ENCODE results near the gene EPHB2.

The EPHB2 gene

DNA sequence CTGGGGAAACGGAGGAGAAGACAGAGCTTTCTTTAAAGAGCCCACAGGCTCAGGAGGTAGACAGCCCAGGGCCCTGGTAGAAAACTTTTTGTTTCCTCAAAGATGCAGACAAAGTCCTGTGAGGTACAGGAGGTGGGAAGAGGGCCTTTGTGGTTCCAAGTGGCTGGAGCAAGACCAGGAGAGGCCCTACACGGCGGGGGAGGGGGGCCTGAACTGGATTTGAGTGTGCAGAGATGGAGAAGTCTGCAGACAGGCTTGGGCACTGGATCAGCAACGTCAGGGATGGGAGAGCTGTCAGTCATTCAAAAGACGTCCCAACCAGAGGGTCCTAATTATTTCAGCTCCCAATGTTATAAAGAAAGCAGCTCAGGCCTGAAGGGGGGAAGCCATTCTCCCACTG, 126.2 kb downstream of the EPHB2 start:
- H3K9ac ChIP-seq (ENCODE audit: low read depth, low read length, poor library complexity, severe bottlenecking), result no peak overlapping the region
- H3K9me3 ChIP-seq (ENCODE audit: insufficient read depth, low read depth, low read length), result no peaks in the 10 kb centered on the region
- H3K79me2 ChIP-seq (ENCODE audit: insufficient read depth, low read length), result no peaks in the 10 kb centered on the region
- H3K36me3 ChIP-seq (ENCODE audit: insufficient read depth, low read length), result no peaks in the 10 kb centered on the region
- H3K4me1 ChIP-seq (ENCODE audit: insufficient read depth, low read length, poor library complexity, severe bottlenecking), result no peaks in the 10 kb centered on the region
- TF ChIP-seq EZH2phosphoT487 (IDR thresholded peaks at IDR 0.05; ENCODE audit: borderline replicate concordance), result no peak
- TF ChIP-seq, protein P1, sequence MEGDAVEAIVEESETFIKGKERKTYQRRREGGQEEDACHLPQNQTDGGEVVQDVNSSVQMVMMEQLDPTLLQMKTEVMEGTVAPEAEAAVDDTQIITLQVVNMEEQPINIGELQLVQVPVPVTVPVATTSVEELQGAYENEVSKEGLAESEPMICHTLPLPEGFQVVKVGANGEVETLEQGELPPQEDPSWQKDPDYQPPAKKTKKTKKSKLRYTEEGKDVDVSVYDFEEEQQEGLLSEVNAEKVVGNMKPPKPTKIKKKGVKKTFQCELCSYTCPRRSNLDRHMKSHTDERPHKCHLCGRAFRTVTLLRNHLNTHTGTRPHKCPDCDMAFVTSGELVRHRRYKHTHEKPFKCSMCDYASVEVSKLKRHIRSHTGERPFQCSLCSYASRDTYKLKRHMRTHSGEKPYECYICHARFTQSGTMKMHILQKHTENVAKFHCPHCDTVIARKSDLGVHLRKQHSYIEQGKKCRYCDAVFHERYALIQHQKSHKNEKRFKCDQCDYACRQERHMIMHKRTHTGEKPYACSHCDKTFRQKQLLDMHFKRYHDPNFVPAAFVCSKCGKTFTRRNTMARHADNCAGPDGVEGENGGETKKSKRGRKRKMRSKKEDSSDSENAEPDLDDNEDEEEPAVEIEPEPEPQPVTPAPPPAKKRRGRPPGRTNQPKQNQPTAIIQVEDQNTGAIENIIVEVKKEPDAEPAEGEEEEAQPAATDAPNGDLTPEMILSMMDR (conservative IDR thresholded peaks at IDR 0.05; ENCODE audit: low read length), result no peak
- no peak overlapping the region for H2AFZ ChIP-seq (ENCODE audit: low read length)
- H3K4me3 ChIP-seq (ENCODE audit: low read length, poor library complexity, severe bottlenecking), result no peak overlapping the region
- H4K20me1 ChIP-seq (ENCODE audit: insufficient read depth, low read length, poor library complexity, severe bottlenecking), result no peaks in the 10 kb centered on the region
- H3K9me2 ChIP-seq (replicated peaks; ENCODE audit: low read depth, low read length), result no peaks in the 10 kb centered on the region
- H3K4me2 ChIP-seq (ENCODE audit: low read depth, low read length, poor library complexity, severe bottlenecking), result no peak overlapping the region
- no peaks in the 10 kb centered on the region for H3K27me3 ChIP-seq (ENCODE audit: insufficient read depth, low read length, poor library complexity, severe bottlenecking)
- no peaks in the 10 kb centered on the region for H3F3A ChIP-seq (ENCODE audit: low read depth)

DNA sequence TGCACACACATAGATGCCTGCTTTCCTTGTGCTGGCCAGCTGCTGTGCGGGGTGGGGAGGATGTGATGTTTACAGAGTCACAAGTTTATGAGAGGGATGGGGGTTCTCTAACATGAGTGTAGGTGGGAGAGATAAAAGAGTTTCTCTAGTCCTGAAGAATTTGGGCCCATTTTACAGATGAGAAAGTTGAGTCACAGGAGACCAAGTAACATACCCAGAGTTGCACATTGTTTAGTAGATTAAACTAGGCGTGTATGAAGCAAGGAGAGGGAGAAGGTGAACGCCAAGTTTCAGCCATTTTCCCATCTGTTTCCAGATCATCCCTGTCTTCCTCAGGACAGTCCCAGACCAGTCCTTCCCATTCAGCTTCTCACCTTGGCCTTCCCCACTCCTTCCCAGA, 126.7 kb downstream of the EPHB2 start:
- Histone ChIP-seq H3K4me3 (ENCODE audit: low read length, poor library complexity, severe bottlenecking) (no peak overlapping the region), H3K36me3 (ENCODE audit: insufficient read depth, low read length) (no peaks in the 10 kb centered on the region), H3K27me3 (ENCODE audit: insufficient read depth, low read length, poor library complexity, severe bottlenecking) (no peaks in the 10 kb centered on the region), H3K9ac (ENCODE audit: low read depth, low read length, poor library complexity, severe bottlenecking) (no peak overlapping the region), H3F3A (ENCODE audit: low read depth) (no peaks in the 10 kb centered on the region), H4K20me1 (ENCODE audit: insufficient read depth, low read length, poor library complexity, severe bottlenecking) (no peaks in the 10 kb centered on the region), H3K79me2 (ENCODE audit: insufficient read depth, low read length) (no peaks in the 10 kb centered on the region), H3K4me2 (ENCODE audit: low read depth, low read length, poor library complexity, severe bottlenecking) (no peak overlapping the region), H3K9me2 (replicated peaks; ENCODE audit: low read depth, low read length) (no peaks in the 10 kb centered on the region), H3K9me3 (ENCODE audit: insufficient read depth, low read depth, low read length) (no peaks in the 10 kb centered on the region), H2AFZ (ENCODE audit: low read length) (no peak overlapping the region), H3K4me1 (ENCODE audit: insufficient read depth, low read length, poor library complexity, severe bottlenecking) (no peaks in the 10 kb centered on the region)
- TF ChIP-seq EZH2phosphoT487 (IDR thresholded peaks at IDR 0.05; ENCODE audit: borderline replicate concordance), result no peak
- TF ChIP-seq, protein P1 (conservative IDR thresholded peaks at IDR 0.05; ENCODE audit: low read length), result no peak

DNA sequence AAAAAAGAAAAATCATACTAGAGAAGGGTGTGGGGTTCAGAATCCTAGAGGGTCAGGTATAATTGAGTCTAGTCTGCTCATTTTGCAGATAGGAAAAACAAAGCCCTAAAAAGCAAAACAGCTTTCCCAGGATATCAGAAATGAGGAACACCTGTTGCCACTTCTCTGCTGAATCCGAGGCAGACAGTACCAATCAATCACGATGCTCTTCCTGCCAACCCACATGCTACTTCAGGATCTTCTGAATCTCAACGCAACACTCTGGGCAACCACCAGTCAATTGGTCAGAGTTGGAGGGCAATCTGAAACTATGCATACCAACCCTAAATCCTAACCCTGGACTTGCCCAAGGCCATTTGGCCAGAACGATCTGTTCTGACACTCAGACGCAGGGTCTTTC, 128.3 kb downstream of the EPHB2 start:
- no peak overlapping the region for H3K9ac ChIP-seq (ENCODE audit: low read depth, low read length, poor library complexity, severe bottlenecking)
- H3K9me2 ChIP-seq (replicated peaks; ENCODE audit: low read depth, low read length), result no peaks in the 10 kb centered on the region
- H3K4me1 ChIP-seq (ENCODE audit: insufficient read depth, low read length, poor library complexity, severe bottlenecking), result no peaks in the 10 kb centered on the region
- H2AFZ ChIP-seq (ENCODE audit: low read length), result no peak overlapping the region
- no peak for TF ChIP-seq EZH2phosphoT487 (IDR thresholded peaks at IDR 0.05; ENCODE audit: borderline replicate concordance)
- TF ChIP-seq, protein P1 (conservative IDR thresholded peaks at IDR 0.05; ENCODE audit: low read length), result no peak
- no peaks in the 10 kb centered on the region for H3K27me3 ChIP-seq (ENCODE audit: insufficient read depth, low read length, poor library complexity, severe bottlenecking)
- no peaks in the 10 kb centered on the region for H3K9me3 ChIP-seq (ENCODE audit: insufficient read depth, low read depth, low read length)
- H4K20me1 ChIP-seq (ENCODE audit: insufficient read depth, low read length, poor library complexity, severe bottlenecking), result no peaks in the 10 kb centered on the region
- no peaks in the 10 kb centered on the region for H3K36me3 ChIP-seq (ENCODE audit: insufficient read depth, low read length)
- no peaks in the 10 kb centered on the region for H3K79me2 ChIP-seq (ENCODE audit: insufficient read depth, low read length)
- no peak overlapping the region for H3K4me2 ChIP-seq (ENCODE audit: low read depth, low read length, poor library complexity, severe bottlenecking)
- no peak overlapping the region for H3K4me3 ChIP-seq (ENCODE audit: low read length, poor library complexity, severe bottlenecking)
- no peaks in the 10 kb centered on the region for H3F3A ChIP-seq (ENCODE audit: low read depth)

Measured in Loucy (cell line).